Measurements from ENCODE around the gene GBGT1. TPM values are rescaled to one million over a fixed set of nuclear protein-coding genes. Genes with fewer than 3 reads are reported as not detected.

GBGT1 gene
- total RNA-seq, 1 experiment from 2014 or later = 1.8 TPM

GRCh38 chr9:133139246-133140173, 24.2 kb downstream of the GBGT1 start:
- in situ Hi-C loops (cut with HindIII; ENCODE audit: low pct_unique_long_range_greater_than_20kb, low sequenced_read_pairs) = no loop called here
- no peak for ATAC-seq
- Histone ChIP-seq H3K4me1 (ENCODE audit: control insufficient read depth, insufficient read depth, low read length) (peaks cover 63% of the 10 kb centered on the region), H3K4me3 (ENCODE audit: low read depth in 2 of 2, low read length in 2 of 2) (no peak overlapping the region), H3K27ac (ENCODE audit: low read length) (no peak overlapping the region), H3K27me3 (ENCODE audit: control insufficient read depth, insufficient read depth, low read length) (no peaks in the 10 kb centered on the region), H3K36me3 (ENCODE audit: control insufficient read depth, insufficient read depth, low read length) (no peaks in the 10 kb centered on the region), H3K9me3 (ENCODE audit: control insufficient read depth, insufficient read depth, low read depth, low read length) (no peaks in the 10 kb centered on the region)
- ChIA-PET CTCF (interaction anchor here (0.6 kb wide), 1 partner anchor 277 kb away, joined by 3 read pairs; no protein-coding TSS in a partner anchor), POLR2A (no interaction called here)
- intact Hi-C loops (cut with micrococcal nuclease; ENCODE audit: unreplicated experiment) = loop anchor here (10.0 kb wide), 1 partner anchor 95 kb away; no protein-coding TSS in a partner anchor
- no peak for DNase-seq (ENCODE audit: low read depth, low spot score)
- BruUV-seq (replicated peaks) = no TSS peak
- TF ChIP-seq REST (IDR thresholded peaks at IDR 0.05; ENCODE audit: insufficient read depth in 1 of 2, low read depth in 2 of 2, low read length in 1 of 2) (no peak), SIN3A (IDR thresholded peaks at IDR 0.05; ENCODE audit: borderline replicate concordance, insufficient read depth, low read depth, low read length) (no peak), TCF7L2 (IDR thresholded peaks at IDR 0.05; ENCODE audit: low read depth, low read length) (no peak), POLR2AphosphoS5 (IDR thresholded peaks at IDR 0.05; ENCODE audit: low read depth, low read length) (no peak)
- TF ChIP-seq, protein P1, sequence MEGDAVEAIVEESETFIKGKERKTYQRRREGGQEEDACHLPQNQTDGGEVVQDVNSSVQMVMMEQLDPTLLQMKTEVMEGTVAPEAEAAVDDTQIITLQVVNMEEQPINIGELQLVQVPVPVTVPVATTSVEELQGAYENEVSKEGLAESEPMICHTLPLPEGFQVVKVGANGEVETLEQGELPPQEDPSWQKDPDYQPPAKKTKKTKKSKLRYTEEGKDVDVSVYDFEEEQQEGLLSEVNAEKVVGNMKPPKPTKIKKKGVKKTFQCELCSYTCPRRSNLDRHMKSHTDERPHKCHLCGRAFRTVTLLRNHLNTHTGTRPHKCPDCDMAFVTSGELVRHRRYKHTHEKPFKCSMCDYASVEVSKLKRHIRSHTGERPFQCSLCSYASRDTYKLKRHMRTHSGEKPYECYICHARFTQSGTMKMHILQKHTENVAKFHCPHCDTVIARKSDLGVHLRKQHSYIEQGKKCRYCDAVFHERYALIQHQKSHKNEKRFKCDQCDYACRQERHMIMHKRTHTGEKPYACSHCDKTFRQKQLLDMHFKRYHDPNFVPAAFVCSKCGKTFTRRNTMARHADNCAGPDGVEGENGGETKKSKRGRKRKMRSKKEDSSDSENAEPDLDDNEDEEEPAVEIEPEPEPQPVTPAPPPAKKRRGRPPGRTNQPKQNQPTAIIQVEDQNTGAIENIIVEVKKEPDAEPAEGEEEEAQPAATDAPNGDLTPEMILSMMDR (IDR thresholded peaks at IDR 0.05) = no peak

GRCh38 chr9:133137451-133138231, 26.1 kb downstream of the GBGT1 start:
- ATAC-seq (no peak), DNase-seq (ENCODE audit: low read depth, low spot score) (no peak)
- Histone ChIP-seq H3K4me1 (ENCODE audit: control insufficient read depth, insufficient read depth, low read length) (peaks cover 68% of the 10 kb centered on the region), H3K9me3 (ENCODE audit: control insufficient read depth, insufficient read depth, low read depth, low read length) (no peaks in the 10 kb centered on the region), H3K4me3 (ENCODE audit: low read depth in 2 of 2, low read length in 2 of 2) (no peak overlapping the region), H3K27me3 (ENCODE audit: control insufficient read depth, insufficient read depth, low read length) (no peaks in the 10 kb centered on the region), H3K27ac (ENCODE audit: low read length) (peak overlapping the region; percentile 54), H3K36me3 (ENCODE audit: control insufficient read depth, insufficient read depth, low read length) (no peaks in the 10 kb centered on the region)
- BruUV-seq (replicated peaks) = no TSS peak
- intact Hi-C loops (cut with micrococcal nuclease; ENCODE audit: unreplicated experiment) (no loop called here), in situ Hi-C loops (cut with HindIII; ENCODE audit: low pct_unique_long_range_greater_than_20kb, low sequenced_read_pairs) (no loop called here)
- CTCF ChIA-PET = no interaction called here
- TF ChIP-seq TCF7L2 (IDR thresholded peaks at IDR 0.05; ENCODE audit: low read depth, low read length) (no peak), POLR2AphosphoS5 (IDR thresholded peaks at IDR 0.05; ENCODE audit: low read depth, low read length) (no peak), SIN3A (IDR thresholded peaks at IDR 0.05; ENCODE audit: borderline replicate concordance, insufficient read depth, low read depth, low read length) (no peak), REST (IDR thresholded peaks at IDR 0.05; ENCODE audit: insufficient read depth in 1 of 2, low read depth in 2 of 2, low read length in 1 of 2) (no peak)
- TF ChIP-seq, protein P1 (IDR thresholded peaks at IDR 0.05) = no peak
- POLR2A ChIA-PET = no interaction called here

Measured in Panc1 (cell line).